ENCODE results near the gene ATAD3C.
"Not testable (repeated sequence)": the region's sequence is repeated elsewhere in the genome, so short reads cannot be mapped to it uniquely, and the experiment has no call there.

GRCh38 chr1:1468196-1468985 is 18.9 kb downstream of the ATAD3C start:
- TF ChIP-seq POLR2A, POLR2AphosphoS5 (IDR thresholded peaks at IDR 0.05; ENCODE audit: low read depth, low read length): not testable (repeated sequence)

Measured in GM12892 (cell line).